K562 (cell line): ENCODE results near the gene LY6G6F. TPM values are rescaled to one million over a fixed set of nuclear protein-coding genes. Genes with fewer than 3 reads are reported as not detected.

Source experiments
- CEBPB ChIP-seq: fragments of 450-650 bp; IDR thresholded peaks from 2 replicates; pipeline ENCODE4 v1.6.1; 2016; ENCODE audit warnings: missing genetic modification characterization, missing compliant biosample characterization
- CSDE1 ChIP-seq, 2 experiments: fragments of 450-650 bp; IDR thresholded peaks; 2 replicates each; pipeline ENCODE4 v1.6.1; 2016; ENCODE audit warnings: mild to moderate bottlenecking in 1 of 2
- FIP1L1 ChIP-seq: fragments of 200-400 bp; formaldehyde crosslinking; IDR thresholded peaks from 2 replicates; pipeline ENCODE4 v1.6.1; 2018; ENCODE audit warnings: mild to moderate bottlenecking, low read depth, low read length; ENCODE audit not compliant: poor library complexity, severe bottlenecking
- GTF3C2 ChIP-seq: IDR thresholded peaks from 3 replicates; pipeline ENCODE4 v1.6.1; 2011; ENCODE audit warnings: borderline replicate concordance, mild to moderate bottlenecking, moderate library complexity; ENCODE audit not compliant: insufficient read length; ENCODE audit errors: extremely low read depth
- HSF4 ChIP-seq: fragments of 250-450 bp; sonication (Bioruptor Pico); IDR thresholded peaks from 2 replicates; pipeline ENCODE4 v2.1.2; 2022; ENCODE audit warnings: mild to moderate bottlenecking, moderate library complexity, borderline replicate concordance
- JUN ChIP-seq, 2 experiments: sonication (generic) in 1 of 2; formaldehyde crosslinking in 1 of 2; IDR thresholded peaks; 2 replicates each; pipeline versions ENCODE4 v1.6.1 to v1.8.0; 2012 to 2022; ENCODE audit warnings: borderline replicate concordance in 2 of 2, mild to moderate bottlenecking in 2 of 2, improper control_type of control experiment in 1 of 2, low read depth in 1 of 2, low read length in 1 of 2, missing genetic modification reagents in 1 of 2
- LEF1 ChIP-seq: fragments of 450-650 bp; IDR thresholded peaks from 2 replicates; pipeline ENCODE4 v1.6.1; 2016; ENCODE audit warnings: mild to moderate bottlenecking
- MEF2A ChIP-seq: IDR thresholded peaks from 2 replicates; pipeline ENCODE4 v1.6.1; 2011; ENCODE audit warnings: low read depth, mild to moderate bottlenecking, low read length, moderate library complexity; ENCODE audit not compliant: control insufficient read depth
- MEF2D ChIP-seq: conservative IDR thresholded peaks from 2 replicates; pipeline ENCODE4 v1.6.1; 2016; ENCODE audit warnings: low read depth, missing genetic modification characterization, missing compliant biosample characterization
- MYBL2 ChIP-seq, 2 experiments: fragments of 450-650 bp in 1 of 2; sonication (generic) in 1 of 2; formaldehyde crosslinking in 1 of 2; IDR thresholded peaks; 2 replicates each; pipeline versions ENCODE4 v1.6.1 to v1.8.1; 2017 to 2022; ENCODE audit warnings: borderline replicate concordance in 1 of 2, inconsistent platforms in 1 of 2, low read depth in 1 of 2, mild to moderate bottlenecking in 1 of 2, missing genetic modification reagents in 1 of 2, moderate library complexity in 1 of 2
- NCOA2 ChIP-seq, 2 experiments: fragments of 450-650 bp; IDR thresholded peaks; 2 replicates each; pipeline ENCODE4 v1.6.1; 2018; ENCODE audit warnings: mild to moderate bottlenecking in 2 of 2, moderate library complexity in 1 of 2; ENCODE audit not compliant: partially characterized antibody in 2 of 2
- NR2C2 ChIP-seq, 2 experiments: fragments of 200-800 bp in 1 of 2; sonication (Bioruptor generic) in 1 of 2; sonication (generic) in 1 of 2; formaldehyde crosslinking in 1 of 2; IDR thresholded peaks; 2 replicates each; pipeline versions ENCODE4 v1.6.1 to v1.8.0; 2016 to 2022; ENCODE audit warnings: mild to moderate bottlenecking in 1 of 2, missing compliant biosample characterization in 1 of 2, missing genetic modification characterization in 1 of 2, missing genetic modification reagents in 1 of 2
- NRF1 ChIP-seq, 2 experiments: fragments of 450-650 bp; IDR thresholded peaks in 1 of 2; conservative IDR thresholded peaks in 1 of 2; 2 replicates each; pipeline ENCODE4 v1.6.1; 2014; ENCODE audit warnings: mild to moderate bottlenecking in 2 of 2
- SAFB ChIP-seq: fragments of 200-400 bp; formaldehyde crosslinking; IDR thresholded peaks from 2 replicates; pipeline ENCODE4 v1.6.1; 2017; ENCODE audit warnings: low read depth, low read length, borderline replicate concordance
- ZNF224 ChIP-seq: sonication (generic); formaldehyde crosslinking; IDR thresholded peaks from 2 replicates; pipeline ENCODE4 v1.8.0; 2022; ENCODE audit warnings: mild to moderate bottlenecking, missing genetic modification reagents
- ZNF253 ChIP-seq: fragments of 250-450 bp; sonication (Bioruptor Pico); conservative IDR thresholded peaks from 2 replicates; pipeline ENCODE4 v1.6.1; 2021; ENCODE audit warnings: mild to moderate bottlenecking
- ZNF41 ChIP-seq: fragments of 250-450 bp; sonication (Bioruptor Pico); conservative IDR thresholded peaks from 2 replicates; pipeline ENCODE4 v1.4.0; 2020; ENCODE audit warnings: mild to moderate bottlenecking
- ZNF583 ChIP-seq: fragments of 250-450 bp; sonication (Bioruptor Pico); IDR thresholded peaks from 2 replicates; pipeline ENCODE4 v1.4.0; 2020
- polyA plus RNA-seq, 8 experiments: library from polyadenylated mRNA; depleted of rRNA in 4 of 8; stranded (reverse) in 5 of 8; unstranded in 3 of 8; fragments of >200 nt; fragmentation: Nextera tagmentation in 2 of 8; fragmentation: Illumina TruSeq in 1 of 8; extraction: Ambion mirVana in 2 of 8; extraction: Trizol in 1 of 8; gene quantifications; 2 replicates each; pipeline versions ENCODE4 v1.2.1 to v1.2.3, GENCODE V29; 2011 to 2014; ENCODE audit warnings: inconsistent platforms in 1 of 8, missing spikeins in 1 of 8
- total RNA-seq, 7 experiments: library from RNA; depleted of rRNA in 6 of 7; stranded (reverse); fragments of >200 nt in 6 of 7; fragmentation: Illumina TruSeq in 2 of 7; extraction: Trizol in 2 of 7; gene quantifications; 2 replicates each; pipeline versions ENCODE4 v1.2.1 to v1.2.3, GENCODE V29; 2011 to 2021; ENCODE audit warnings: low replicate concordance in 1 of 7
- TF ChIP-seq, protein P1 (sequence below): fragments of 450-650 bp; conservative IDR thresholded peaks from 2 replicates; pipeline ENCODE4 v1.6.1; 2016; ENCODE audit warnings: missing genetic modification characterization, low read depth, mild to moderate bottlenecking, control low read depth, missing compliant biosample characterization
- TF ChIP-seq, protein P2 (sequence below): IDR thresholded peaks from 2 replicates; pipeline ENCODE4 v1.6.1; 2011; ENCODE audit not compliant: insufficient read length; ENCODE audit errors: extremely low read depth

LY6G6F gene
- total and polyA plus RNA-seq, 9 of the 15 experiments (the other 6 are each of a cell fraction or from before 2014, with no cell fraction given) = 0.14 to 0.50 (median 0.28) TPM; not detected in 2

DNA sequence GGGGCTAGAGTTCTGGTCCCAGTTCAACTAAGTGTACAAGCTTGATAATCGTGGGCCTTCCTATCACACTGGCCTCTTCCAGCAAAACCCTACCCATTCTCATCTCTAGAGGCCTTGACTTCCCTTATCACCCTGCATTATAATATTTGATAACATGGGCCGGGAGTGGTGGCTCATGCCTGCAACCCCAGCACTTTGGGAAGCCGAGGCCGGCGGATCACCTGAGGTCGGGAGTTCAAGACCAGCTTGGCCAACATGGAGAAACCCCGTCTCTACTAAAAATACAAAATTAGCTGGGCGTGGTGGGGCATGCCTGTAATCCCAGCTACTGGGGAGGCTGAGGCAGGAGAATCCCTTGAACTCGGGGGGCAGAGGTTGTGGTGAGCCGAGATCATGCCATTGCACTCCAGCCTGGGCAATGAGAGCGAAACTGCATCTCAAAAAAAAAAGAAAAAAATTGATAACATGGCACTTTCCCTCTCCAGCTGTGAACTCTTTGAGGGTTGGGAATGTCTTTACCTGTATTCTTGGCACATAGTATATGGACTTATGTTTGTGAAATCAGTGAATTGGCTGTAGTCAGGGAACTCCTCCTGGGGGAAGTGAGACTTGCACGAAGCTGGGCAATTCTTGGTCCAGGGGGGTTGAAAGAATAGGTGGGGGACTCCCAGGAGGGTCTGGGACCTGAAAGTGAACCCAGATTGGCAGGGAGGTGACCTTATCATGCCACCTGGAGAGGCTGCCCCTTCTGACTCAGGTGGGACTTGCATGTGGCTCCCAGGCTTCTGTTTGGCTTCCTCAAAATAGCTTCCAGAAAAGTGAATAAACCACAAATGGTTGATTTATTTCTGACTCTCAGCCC, 45.2 kb upstream of the LY6G6F start (continued):
- TF ChIP-seq ZNF224 (CRISPR knock-in tag) (0 out of 2 replicates have a peak, but pooled peaks have one; percentile 42), CEBPB (tag) (peak; percentile 17; the same call in 1 of the 2 replicates), NRF1 (conservative IDR thresholded peaks at IDR 0.05 in 1 of 2, IDR thresholded peaks at IDR 0.05 in 1 of 2) (no peak), ZNF253 (CRISPR knock-in tag) (peak; percentile 64; the same call in 1 of the 2 replicates), MEF2A (no peak), JUN (IDR thresholded peaks at IDR 0.05; ENCODE audit: borderline replicate concordance, low read depth, low read length) (no peak), JUN (CRISPR knock-in tag; IDR thresholded peaks at IDR 0.05; ENCODE audit: borderline replicate concordance) (no peak), SAFB (no peak), NCOA2 (IDR thresholded peaks at IDR 0.05; ENCODE audit: partially characterized antibody in 2 of 2) (no peak), NR2C2 (CRISPR knock-in tag; IDR thresholded peaks at IDR 0.05) (no peak), NR2C2 (tag; IDR thresholded peaks at IDR 0.05) (no peak), MEF2D (no peak), MYBL2 (IDR thresholded peaks at IDR 0.05; ENCODE audit: low read depth) (no peak), MYBL2 (CRISPR knock-in tag; IDR thresholded peaks at IDR 0.05; ENCODE audit: borderline replicate concordance) (no peak), CSDE1 (IDR thresholded peaks at IDR 0.05) (0 out of 4 replicates have a peak, but pooled peaks of 1 of the 2 experiments have one; percentile 25), GTF3C2 (no peak), FIP1L1 (no peak), ZNF41 (CRISPR knock-in tag) (no peak), HSF4 (CRISPR knock-in tag) (no peak), ZNF583 (no peak), LEF1 (0 out of 2 replicates have a peak, but pooled peaks have one; percentile 24)
- TF ChIP-seq, protein P1, sequence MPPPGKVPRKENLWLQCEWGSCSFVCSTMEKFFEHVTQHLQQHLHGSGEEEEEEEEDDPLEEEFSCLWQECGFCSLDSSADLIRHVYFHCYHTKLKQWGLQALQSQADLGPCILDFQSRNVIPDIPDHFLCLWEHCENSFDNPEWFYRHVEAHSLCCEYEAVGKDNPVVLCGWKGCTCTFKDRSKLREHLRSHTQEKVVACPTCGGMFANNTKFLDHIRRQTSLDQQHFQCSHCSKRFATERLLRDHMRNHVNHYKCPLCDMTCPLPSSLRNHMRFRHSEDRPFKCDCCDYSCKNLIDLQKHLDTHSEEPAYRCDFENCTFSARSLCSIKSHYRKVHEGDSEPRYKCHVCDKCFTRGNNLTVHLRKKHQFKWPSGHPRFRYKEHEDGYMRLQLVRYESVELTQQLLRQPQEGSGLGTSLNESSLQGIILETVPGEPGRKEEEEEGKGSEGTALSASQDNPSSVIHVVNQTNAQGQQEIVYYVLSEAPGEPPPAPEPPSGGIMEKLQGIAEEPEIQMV = no peak
- TF ChIP-seq, protein P2, sequence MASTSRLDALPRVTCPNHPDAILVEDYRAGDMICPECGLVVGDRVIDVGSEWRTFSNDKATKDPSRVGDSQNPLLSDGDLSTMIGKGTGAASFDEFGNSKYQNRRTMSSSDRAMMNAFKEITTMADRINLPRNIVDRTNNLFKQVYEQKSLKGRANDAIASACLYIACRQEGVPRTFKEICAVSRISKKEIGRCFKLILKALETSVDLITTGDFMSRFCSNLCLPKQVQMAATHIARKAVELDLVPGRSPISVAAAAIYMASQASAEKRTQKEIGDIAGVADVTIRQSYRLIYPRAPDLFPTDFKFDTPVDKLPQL = no peak
